Mesenchymal stem cell (in vitro differentiated cells and primary cell): Measurements from ENCODE around the gene CYBC1.
A peak's percentile ranks its signal among the peaks of the same experiment; 100 is the strongest.

Source experiments
- DNase-seq: peaks from one replicate; pipeline ENCODE4 v3.0.0-alpha.2; 2013
- H2AFZ ChIP-seq: one replicate; pipeline ENCODE4 v1.6.1; 2013; ENCODE audit warnings: low read depth, mild to moderate bottlenecking, control low read depth, inconsistent platforms, low read length, moderate library complexity
- H2AK5ac ChIP-seq: 2 replicates; pipeline ENCODE4 v1.6.1; 2013; ENCODE audit warnings: low read length, moderate library complexity, mild to moderate bottlenecking, inconsistent platforms; ENCODE audit not compliant: severe bottlenecking
- H2BK120ac ChIP-seq: one replicate; pipeline ENCODE4 v1.6.1; 2013; ENCODE audit warnings: low read depth, mild to moderate bottlenecking, inconsistent platforms, low read length, moderate library complexity
- H2BK12ac ChIP-seq, 2 experiments: one replicate each; pipeline ENCODE4 v1.6.1; 2013; ENCODE audit warnings: inconsistent platforms in 2 of 2, low read length in 2 of 2, mild to moderate bottlenecking in 2 of 2, moderate library complexity in 2 of 2, control low read depth in 1 of 2
- H2BK15ac ChIP-seq: one replicate; pipeline ENCODE4 v1.6.1; 2013; ENCODE audit warnings: mild to moderate bottlenecking, low read depth, inconsistent platforms; ENCODE audit not compliant: poor library complexity, severe bottlenecking
- H2BK5ac ChIP-seq: 2 replicates; pipeline ENCODE4 v1.6.1; 2013; ENCODE audit warnings: low read depth, mild to moderate bottlenecking, low read length, control low read depth, inconsistent platforms; ENCODE audit not compliant: poor library complexity, severe bottlenecking
- H3K14ac ChIP-seq, 2 experiments: one replicate each; pipeline ENCODE4 v1.6.1; 2013; ENCODE audit warnings: inconsistent platforms in 2 of 2, low read length in 2 of 2, control low read depth in 1 of 2, mild to moderate bottlenecking in 1 of 2, moderate library complexity in 1 of 2
- H3K18ac ChIP-seq, 2 experiments: one replicate each; pipeline ENCODE4 v1.6.1; 2013; ENCODE audit warnings: inconsistent platforms in 2 of 2, low read length in 2 of 2, control low read depth in 1 of 2, low read depth in 1 of 2, mild to moderate bottlenecking in 1 of 2
- H3K23ac ChIP-seq, 2 experiments: one replicate each; pipeline ENCODE4 v1.6.1; 2013; ENCODE audit warnings: inconsistent platforms in 2 of 2, low read length in 2 of 2, mild to moderate bottlenecking in 2 of 2, moderate library complexity in 2 of 2, control low read depth in 1 of 2
- H3K27ac ChIP-seq: 2 replicates; pipeline ENCODE4 v1.5.1; 2013; ENCODE audit warnings: mild to moderate bottlenecking, moderate library complexity, low read length, control low read depth, inconsistent platforms; ENCODE audit not compliant: poor library complexity, severe bottlenecking
- H3K27me3 ChIP-seq, 2 experiments: 2 replicates each; pipeline versions ENCODE4 v1.6.1 to v1.7.0; 2013; ENCODE audit warnings: low read length in 2 of 2, mild to moderate bottlenecking in 2 of 2, moderate library complexity in 2 of 2, control low read depth in 1 of 2, inconsistent platforms in 1 of 2; ENCODE audit not compliant: control insufficient read depth in 1 of 2, insufficient read depth in 1 of 2
- H3K36me3 ChIP-seq, 2 experiments: 2 replicates each; pipeline versions ENCODE4 v1.6.1 to v1.7.0; 2013; ENCODE audit warnings: low read length in 2 of 2, control low read depth in 1 of 2, inconsistent platforms in 1 of 2, low read depth in 1 of 2, mild to moderate bottlenecking in 1 of 2; ENCODE audit not compliant: insufficient read depth in 2 of 2, control insufficient read depth in 1 of 2
- H3K4ac ChIP-seq, 2 experiments: one replicate each; pipeline ENCODE4 v1.6.1; 2013; ENCODE audit warnings: inconsistent platforms in 2 of 2, low read length in 2 of 2, mild to moderate bottlenecking in 2 of 2, moderate library complexity in 2 of 2, control low read depth in 1 of 2, low read depth in 1 of 2
- H3K4me1 ChIP-seq: 2 replicates; pipeline ENCODE4 v1.6.1; 2013; ENCODE audit warnings: low read depth, low read length, control low read depth; ENCODE audit not compliant: control insufficient read depth, insufficient read depth
- H3K4me2 ChIP-seq: 2 replicates; pipeline ENCODE4 v1.6.1; 2013; ENCODE audit warnings: low read length, mild to moderate bottlenecking, inconsistent platforms; ENCODE audit not compliant: poor library complexity, severe bottlenecking
- H3K4me3 ChIP-seq, 2 experiments: 2 replicates each; pipeline versions ENCODE4 v1.5.1 to v1.7.0; 2013; ENCODE audit warnings: low read length in 2 of 2, mild to moderate bottlenecking in 2 of 2, control low read depth in 1 of 2, low read depth in 1 of 2; ENCODE audit not compliant: insufficient read depth in 1 of 2
- H3K79me1 ChIP-seq: replicated peaks from 2 replicates; pipeline ENCODE4 v1.6.1; 2013; ENCODE audit warnings: mild to moderate bottlenecking, control low read depth, low read length, inconsistent platforms; ENCODE audit not compliant: poor library complexity, severe bottlenecking
- H3K9ac ChIP-seq: 2 replicates; pipeline ENCODE4 v1.7.0; 2013; ENCODE audit warnings: mild to moderate bottlenecking, low read length, moderate library complexity
- H3K9me3 ChIP-seq: 2 replicates; pipeline ENCODE4 v1.7.0; 2013; ENCODE audit warnings: mild to moderate bottlenecking, low read length; ENCODE audit not compliant: control insufficient read depth
- H4K8ac ChIP-seq: one replicate; pipeline ENCODE4 v1.6.1; 2013; ENCODE audit warnings: inconsistent platforms, mild to moderate bottlenecking, low read length, moderate library complexity
- H4K91ac ChIP-seq: one replicate; pipeline ENCODE4 v1.6.1; 2013; ENCODE audit warnings: mild to moderate bottlenecking, low read length, inconsistent platforms
- WGBS: methylation state at CpG from one replicate; pipeline ENCODE4 v1.1.7; 2013; ENCODE audit warnings: mixed read lengths; 5-methylcytosine and 5-hydroxymethylcytosine counted together

CYBC1 gene

GRCh38 chr17:82435601-82436583 lies 14.7 kb downstream of the CYBC1 start:
- no peak overlapping the region for H3K4me3 ChIP-seq
- H2BK120ac ChIP-seq, result no peak overlapping the region
- no peak for DNase-seq
- no peak overlapping the region for H3K27ac ChIP-seq
- H2BK15ac ChIP-seq, result no peak overlapping the region
- no peak overlapping the region for H3K4me2 ChIP-seq
- no peak overlapping the region for H2AK5ac ChIP-seq
- no peak overlapping the region for H3K4ac ChIP-seq
- H3K36me3 ChIP-seq, result peaks cover 8 to 51% of the 10 kb centered on the region in 2 experiments
- no peak overlapping the region for H2BK5ac ChIP-seq
- WGBS, result 94% methylated on average over 42 of the region's 43 CpGs
- no peak overlapping the region for H3K18ac ChIP-seq
- H4K8ac ChIP-seq, result no peak overlapping the region
- peaks cover 22% of the 10 kb centered on the region for H3K4me1 ChIP-seq
- no peak overlapping the region for H2BK12ac ChIP-seq
- no peaks in the 10 kb centered on the region for H3K79me1 ChIP-seq
- H4K91ac ChIP-seq, result no peak overlapping the region
- H3K9ac ChIP-seq, result no peak overlapping the region
- H3K23ac ChIP-seq, result no peak overlapping the region
- H3K9me3 ChIP-seq, result no peaks in the 10 kb centered on the region
- no peak overlapping the region for H3K14ac ChIP-seq
- H2AFZ ChIP-seq, result no peak overlapping the region
- no peaks in the 10 kb centered on the region for H3K27me3 ChIP-seq

DNA sequence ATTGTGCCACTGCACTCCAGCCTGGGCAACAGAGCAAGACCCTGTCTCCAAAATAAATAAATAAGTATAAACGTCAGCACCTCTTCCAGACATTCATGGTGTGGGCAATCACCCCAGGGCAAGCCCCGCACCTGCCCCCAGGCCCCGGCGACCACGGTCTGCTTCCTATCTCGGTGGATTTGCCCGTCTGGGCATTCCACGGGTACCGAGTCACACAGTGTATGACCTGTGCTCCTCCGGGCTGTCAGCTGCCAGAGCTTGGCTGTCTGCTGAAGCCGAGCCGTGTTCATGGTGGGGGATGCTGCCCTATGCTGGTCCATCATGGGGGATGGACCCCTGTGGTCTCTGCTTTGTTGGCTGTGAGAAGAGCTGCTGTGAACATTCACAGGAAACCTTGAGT lies 15.4 kb downstream of the CYBC1 start:
- peaks cover 20% of the 10 kb centered on the region for H3K4me1 ChIP-seq
- no peak overlapping the region for H2AFZ ChIP-seq
- no peak overlapping the region for H2BK15ac ChIP-seq
- no peak overlapping the region for H3K27ac ChIP-seq
- H2AK5ac ChIP-seq, result no peak overlapping the region
- no peak overlapping the region for H3K4me2 ChIP-seq
- no peaks in the 10 kb centered on the region for H3K9me3 ChIP-seq
- no peak overlapping the region for H2BK12ac ChIP-seq
- no peak overlapping the region for H2BK120ac ChIP-seq
- H3K27me3 ChIP-seq, result no peaks in the 10 kb centered on the region
- H3K9ac ChIP-seq, result no peak overlapping the region
- no peak overlapping the region for H2BK5ac ChIP-seq
- no peak overlapping the region for H3K14ac ChIP-seq
- WGBS, result 71% methylated on average over 12 of the region's 12 CpGs
- H3K36me3 ChIP-seq, result peaks cover 8 to 47% of the 10 kb centered on the region in 2 experiments
- H3K79me1 ChIP-seq, result no peaks in the 10 kb centered on the region
- no peak overlapping the region for H4K91ac ChIP-seq
- H3K23ac ChIP-seq, result no peak overlapping the region
- no peak overlapping the region for H4K8ac ChIP-seq
- H3K4ac ChIP-seq, result no peak overlapping the region
- peak; percentile 9 for DNase-seq
- H3K4me3 ChIP-seq, result no peak overlapping the region
- no peak overlapping the region for H3K18ac ChIP-seq

- no peak overlapping the region for H3K18ac ChIP-seq
- WGBS, result no CpG with 5 or more reads among the region's 3 CpGs
- DNase-seq, result no peak
These were observed 16.4 kb downstream of the CYBC1 start for GRCh38 chr17:82434216-82434565.

DNA sequence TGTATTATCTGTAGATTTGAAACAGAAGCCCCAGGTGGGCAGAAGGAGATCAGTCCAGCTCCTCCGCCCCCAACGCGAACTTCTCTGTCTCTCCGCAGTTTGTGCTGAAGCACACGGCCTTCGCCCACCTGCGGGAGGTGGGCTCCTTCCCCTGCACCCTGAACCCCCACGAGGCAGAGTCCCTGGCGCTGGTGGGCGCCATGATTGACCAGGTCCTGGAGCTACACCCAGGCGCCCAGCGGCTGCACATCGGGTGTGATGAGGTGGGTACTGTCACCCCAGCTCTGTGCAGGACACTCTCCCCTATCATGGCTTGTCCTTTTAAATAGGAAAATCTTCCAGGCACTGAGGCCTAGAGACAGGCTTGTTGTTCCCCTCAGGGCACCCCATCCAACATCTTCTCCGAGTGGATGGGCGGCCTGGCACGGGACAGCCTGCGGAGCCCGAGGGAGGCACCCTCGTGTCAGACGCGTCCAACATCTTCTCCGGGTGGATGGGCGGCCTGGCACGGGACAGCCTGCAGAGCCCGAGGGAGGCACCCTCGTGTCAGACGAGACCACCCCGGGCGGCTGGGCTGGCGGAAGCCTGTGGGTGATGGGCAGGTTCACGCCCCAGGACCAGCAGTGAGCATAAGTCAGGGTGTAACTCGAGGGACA lies 16.9 kb downstream of the CYBC1 start:
- no peak overlapping the region for H2BK15ac ChIP-seq

More at GRCh38 chr17:82434216-82434565, 16.4 kb downstream of the CYBC1 start:
- H3K27ac ChIP-seq, result no peak overlapping the region
- H3K9ac ChIP-seq, result no peak overlapping the region
- H2BK12ac ChIP-seq, result no peak overlapping the region
- H3K4ac ChIP-seq, result no peak overlapping the region
- H3K79me1 ChIP-seq, result no peaks in the 10 kb centered on the region
- H2BK15ac ChIP-seq, result no peak overlapping the region
- H4K91ac ChIP-seq, result no peak overlapping the region
- H2BK5ac ChIP-seq, result no peak overlapping the region
- no peak overlapping the region for H3K4me2 ChIP-seq
- H3K4me3 ChIP-seq, result no peak overlapping the region
- H2BK120ac ChIP-seq, result no peak overlapping the region
- no peak overlapping the region for H2AK5ac ChIP-seq
- H4K8ac ChIP-seq, result no peak overlapping the region
- H3K23ac ChIP-seq, result no peak overlapping the region
- H2AFZ ChIP-seq, result no peak overlapping the region
- H3K36me3 ChIP-seq, result peaks cover 8 to 47% of the 10 kb centered on the region in 2 experiments
- H3K4me1 ChIP-seq, result peaks cover 21% of the 10 kb centered on the region
- H3K27me3 ChIP-seq, result no peaks in the 10 kb centered on the region
- H3K9me3 ChIP-seq, result no peaks in the 10 kb centered on the region
- H3K14ac ChIP-seq, result no peak overlapping the region

More for the DNA sequence above, 16.9 kb downstream of the CYBC1 start:
- no peak overlapping the region for H3K14ac ChIP-seq
- no peak overlapping the region for H2BK120ac ChIP-seq
- H3K36me3 ChIP-seq, result peaks cover 8 to 42% of the 10 kb centered on the region in 2 experiments
- no peak overlapping the region for H4K91ac ChIP-seq
- peaks cover 21% of the 10 kb centered on the region for H3K4me1 ChIP-seq
- no peak overlapping the region for H3K9ac ChIP-seq
- H2BK12ac ChIP-seq, result no peak overlapping the region
- H3K4ac ChIP-seq, result no peak overlapping the region
- no peaks in the 10 kb centered on the region for H3K27me3 ChIP-seq
- WGBS, result 93% methylated on average over 32 of the region's 32 CpGs
- no peak overlapping the region for H2AK5ac ChIP-seq
- H3K79me1 ChIP-seq, result no peaks in the 10 kb centered on the region
- H2BK5ac ChIP-seq, result no peak overlapping the region
- no peak overlapping the region for H2AFZ ChIP-seq
- no peak overlapping the region for H3K27ac ChIP-seq
- no peak overlapping the region for H3K4me2 ChIP-seq
- H3K23ac ChIP-seq, result no peak overlapping the region
- H3K4me3 ChIP-seq, result no peak overlapping the region
- H3K18ac ChIP-seq, result no peak overlapping the region
- no peak overlapping the region for H4K8ac ChIP-seq
- no peaks in the 10 kb centered on the region for H3K9me3 ChIP-seq
- DNase-seq, result no peak
